Activated CD4-positive, alpha-beta T cell treated with anti-CD3 and anti-CD28 coated beads, Interleukin-2, amount 50 U/mL, for 16 hours (primary cell): ENCODE measurements around the gene RBPJ.
"Not testable (repeated sequence)": the region's sequence is repeated elsewhere in the genome, so short reads cannot be mapped to it uniquely, and the experiment has no call there.

ENCODE experiments used
- DNase-seq: peaks from one replicate; pipeline ENCODE4 v3.0.0-alpha.2; 2020

Gene RBPJ

DNA sequence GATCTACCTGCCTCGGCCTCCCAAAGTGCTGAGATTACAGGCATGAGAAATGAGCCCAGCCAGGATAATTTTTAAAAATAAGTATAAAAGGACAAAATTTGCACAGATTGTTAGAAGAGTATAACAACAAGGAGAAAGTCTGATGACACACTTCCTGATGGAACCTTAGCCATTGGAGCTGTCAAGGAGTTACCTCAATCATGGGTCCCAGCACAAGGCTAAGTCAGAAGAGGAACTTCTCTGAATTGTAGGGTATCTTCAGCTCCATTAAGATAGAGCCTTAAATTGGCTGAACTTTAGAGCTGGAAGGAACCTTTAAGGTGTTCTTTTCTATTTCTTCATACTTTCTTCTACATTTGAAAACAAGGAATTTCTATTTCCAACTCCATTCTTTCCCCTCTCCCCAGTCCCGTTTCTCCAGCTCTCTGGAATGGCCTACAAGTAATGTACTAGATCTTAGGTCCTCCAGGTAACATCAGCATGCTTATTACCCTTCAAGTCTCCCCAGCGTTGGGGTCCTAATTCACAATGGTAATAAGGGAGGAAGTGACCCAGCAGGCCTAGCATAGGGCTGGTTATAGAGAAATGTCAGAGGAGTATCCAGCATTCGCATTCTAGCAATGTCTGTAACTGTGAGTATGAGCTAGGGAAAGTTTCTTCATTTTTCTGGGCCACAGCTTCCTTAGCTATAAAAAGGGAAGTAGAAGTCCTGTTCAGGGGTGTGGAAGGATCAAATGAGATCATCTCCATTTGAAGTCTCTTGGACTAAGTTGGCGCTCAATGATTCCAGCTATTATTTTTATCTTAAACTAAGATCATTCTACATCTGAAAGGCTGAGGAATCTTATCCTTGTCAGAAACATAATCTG lies 18.5 kb upstream of the RBPJ start:
- DNase-seq, result no peak

DNA sequence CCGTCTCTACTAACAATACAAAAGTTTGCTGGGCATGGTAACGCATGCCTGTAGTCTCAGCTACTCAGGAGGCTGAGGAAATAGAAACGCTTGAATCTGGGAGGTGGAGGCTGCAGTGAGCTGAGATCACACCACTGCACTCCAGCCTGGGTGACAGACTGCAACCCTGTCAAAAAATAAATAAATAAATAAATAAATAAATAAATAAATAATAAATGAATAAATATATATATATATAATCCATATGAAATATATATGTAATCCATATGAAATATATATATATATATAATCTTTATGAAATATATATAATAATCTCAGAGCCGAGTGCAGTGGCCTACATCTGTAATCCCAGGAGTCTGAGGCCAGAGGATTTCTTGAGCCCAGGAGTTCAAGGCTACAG lies 17.8 kb upstream of the RBPJ start:
- no peak for DNase-seq

DNA sequence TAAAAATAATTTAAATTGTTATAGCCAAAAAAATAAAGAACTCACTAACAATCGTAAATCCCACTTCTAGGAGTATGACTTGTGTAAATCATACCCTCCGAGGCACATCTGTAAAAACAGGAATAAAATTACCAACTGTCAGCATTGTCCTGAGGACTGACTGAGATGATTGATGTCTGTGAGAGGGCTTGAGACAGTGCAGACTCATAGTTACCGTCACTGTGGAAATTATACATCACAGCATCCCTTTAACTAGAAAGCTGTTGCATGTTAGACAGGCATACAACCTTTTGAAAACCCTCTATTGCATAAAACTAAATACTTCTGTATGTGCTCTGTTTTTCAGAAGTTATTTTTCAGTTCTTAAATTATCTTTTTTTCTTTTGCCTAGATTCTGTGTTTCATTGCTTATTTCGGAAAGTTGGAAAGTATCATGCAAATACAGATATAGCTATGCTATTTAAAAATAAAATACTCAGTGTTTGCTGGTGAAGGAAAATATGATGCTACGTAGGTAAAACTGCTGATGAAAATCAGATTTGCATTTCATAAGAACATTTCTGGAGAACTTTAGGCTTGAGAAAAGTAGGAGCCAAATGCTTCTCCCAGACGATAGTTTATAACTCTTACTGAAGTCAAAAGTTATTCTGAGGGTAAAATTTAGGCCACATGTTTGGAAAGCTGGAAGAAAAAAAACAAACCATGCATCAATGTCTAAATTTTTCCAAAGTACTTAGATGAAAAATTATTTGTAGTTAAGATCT lies 13.6 kb upstream of the RBPJ start:
- DNase-seq, result peak; percentile 41

- peak; percentile 66 for DNase-seq
Measured at GRCh38 chr4:26308568-26308967, 12.2 kb upstream of the RBPJ start.

GRCh38 chr4:26310264-26310663 lies 10.6 kb upstream of the RBPJ start:
- no peak for DNase-seq

DNA sequence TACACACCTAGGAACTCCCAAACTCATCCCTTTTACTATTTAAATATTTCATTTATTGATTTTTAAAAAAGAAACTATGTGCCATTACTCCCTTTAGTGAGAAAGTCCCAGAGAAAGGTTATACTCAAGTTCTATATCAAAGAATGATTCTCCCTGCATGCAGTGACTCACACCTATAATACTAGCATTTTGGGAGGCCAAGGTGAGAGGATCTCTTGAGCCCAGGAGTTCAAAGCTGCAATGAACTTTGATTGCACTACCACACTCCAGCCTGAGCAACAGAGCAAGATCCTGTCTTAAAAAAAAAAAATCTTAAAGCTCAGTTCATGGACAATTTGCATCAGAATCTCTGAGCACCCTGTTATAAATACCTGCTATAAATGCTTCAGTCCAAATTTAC lies 9.2 kb upstream of the RBPJ start:
- DNase-seq, result no peak

DNA sequence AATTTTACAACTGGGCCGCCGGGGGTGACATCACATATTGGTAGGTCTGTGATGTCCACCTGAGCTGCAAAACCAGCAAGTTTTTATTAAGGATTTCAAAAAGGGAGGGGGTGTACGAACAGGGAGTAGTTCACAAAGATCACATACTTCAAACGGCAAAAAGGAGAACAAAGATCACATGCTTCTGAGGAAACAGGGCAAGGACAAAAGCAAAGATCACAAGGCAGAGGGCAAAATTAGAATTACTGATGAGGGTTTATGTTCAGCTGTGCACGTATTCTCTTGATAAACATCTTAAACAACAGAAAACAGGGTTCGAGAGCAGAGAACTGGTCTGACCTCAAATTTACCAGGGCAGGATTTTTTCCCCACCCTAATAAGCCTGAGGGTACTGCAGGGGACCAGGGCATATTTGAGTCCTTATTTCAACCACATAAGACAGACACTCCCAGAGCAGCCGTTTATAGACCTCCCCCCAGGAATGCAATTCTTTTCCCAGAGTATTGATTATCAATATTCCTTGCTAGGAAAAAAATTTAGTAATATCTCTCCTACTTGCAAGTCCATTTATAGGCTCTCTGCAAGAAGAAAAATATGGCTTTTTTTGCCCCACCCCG lies 5.4 kb upstream of the RBPJ start:
- not testable (repeated sequence) for DNase-seq

- DNase-seq, result no peak
Measured at GRCh38 chr4:26317766-26318165, 3.0 kb upstream of the RBPJ start.

DNA sequence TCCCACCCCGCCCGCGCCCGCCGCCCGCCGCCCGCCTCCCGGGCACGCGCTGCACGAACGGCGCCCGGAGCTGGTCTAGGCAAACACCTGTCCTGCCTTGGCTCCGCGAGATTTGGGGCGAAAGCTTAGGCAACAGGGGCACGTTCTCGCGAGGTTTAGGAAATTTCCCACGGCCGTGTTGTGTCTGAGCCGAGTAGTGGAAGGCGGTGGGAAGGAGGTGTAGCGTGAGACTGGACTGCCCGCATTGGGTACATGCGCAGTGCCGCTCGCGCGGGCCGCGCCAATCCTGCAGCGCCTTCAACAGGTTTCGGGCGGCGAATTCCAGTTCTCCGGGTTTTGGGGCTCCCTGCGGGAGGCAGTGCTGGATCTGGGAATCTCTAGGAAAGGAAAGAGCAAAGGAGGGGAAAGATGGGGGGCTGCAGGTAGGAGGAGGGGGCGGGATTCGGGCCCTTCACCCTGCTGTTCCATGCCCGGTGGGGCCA lies 1.3 kb upstream of the RBPJ start:
- peak; percentile 99 for DNase-seq

DNA sequence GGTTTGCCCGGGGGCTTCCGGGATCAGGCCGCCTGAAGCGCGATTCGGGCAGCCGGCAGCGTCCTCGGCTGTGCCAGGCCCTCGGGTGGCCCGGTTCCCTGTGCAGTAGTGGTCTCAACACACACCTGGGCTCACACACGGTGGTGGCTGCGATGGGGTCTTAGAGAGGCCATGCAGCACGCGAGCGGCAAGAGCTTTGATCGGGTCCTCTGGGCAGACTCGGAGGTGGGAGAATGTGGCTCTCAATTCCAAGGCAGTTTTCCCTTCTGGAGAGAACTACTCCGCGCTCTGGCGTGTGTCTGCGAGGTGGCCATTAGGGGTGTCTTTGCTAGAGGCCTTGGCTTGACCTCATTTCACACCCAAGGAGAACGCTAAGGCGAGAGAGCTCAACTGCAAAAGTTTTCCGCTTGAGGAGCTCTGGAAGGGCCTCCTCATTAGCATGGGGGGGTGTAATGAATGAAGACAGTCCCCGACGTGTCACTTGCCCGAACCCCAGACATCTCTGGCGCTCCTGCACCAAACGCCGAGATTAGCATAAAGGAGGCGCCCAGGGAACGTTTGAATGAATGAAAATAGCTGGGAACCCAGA lies 771 bp upstream of the RBPJ start:
- peak; percentile 61 for DNase-seq

GRCh38 chr4:26321373-26322221 lies 783 bp downstream of the RBPJ start:
- DNase-seq, result no peak

DNA sequence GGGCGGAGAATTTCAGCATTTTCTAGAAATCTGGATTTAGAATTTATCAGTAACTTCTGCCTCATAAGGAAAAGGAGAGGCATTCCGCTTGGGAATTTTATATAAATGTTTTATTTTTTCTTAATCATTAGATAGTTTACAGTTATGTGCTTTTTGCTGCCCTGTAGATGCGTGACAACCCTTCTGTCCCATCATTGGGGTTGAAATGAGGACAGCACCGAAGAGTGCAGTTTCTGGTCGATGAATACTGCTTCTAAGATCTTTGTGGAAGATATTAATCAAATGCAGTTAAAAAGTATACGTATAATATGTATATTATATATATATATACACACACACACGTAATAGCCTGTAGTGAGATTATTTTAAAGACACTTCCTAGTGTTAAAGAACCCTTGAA lies 1.5 kb downstream of the RBPJ start:
- DNase-seq, result no peak

- DNase-seq, result no peak
Measured at GRCh38 chr4:26323821-26324220, 3.0 kb downstream of the RBPJ start.

GRCh38 chr4:26325191-26325590 lies 4.4 kb downstream of the RBPJ start:
- peak; percentile 73 for DNase-seq

DNA sequence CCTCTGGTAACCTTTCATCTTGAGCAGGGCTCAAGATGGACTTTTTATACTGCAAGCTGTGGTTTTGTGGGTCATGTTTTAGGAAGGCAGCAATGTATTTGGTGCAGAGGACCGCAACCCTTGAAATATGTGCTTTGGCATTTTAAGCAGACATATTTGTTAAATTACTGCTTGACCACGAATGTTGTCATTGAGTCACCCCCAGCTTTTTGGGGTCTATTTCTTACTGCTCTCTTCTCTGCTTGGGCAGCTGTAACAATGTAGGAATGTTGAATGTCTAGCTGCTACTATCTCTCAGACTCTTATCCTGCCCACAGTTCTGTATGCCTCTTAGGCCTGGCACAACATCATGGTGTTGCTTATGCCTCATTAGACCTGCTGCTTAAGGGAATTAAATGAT lies 6.0 kb downstream of the RBPJ start:
- DNase-seq, result no peak

DNA sequence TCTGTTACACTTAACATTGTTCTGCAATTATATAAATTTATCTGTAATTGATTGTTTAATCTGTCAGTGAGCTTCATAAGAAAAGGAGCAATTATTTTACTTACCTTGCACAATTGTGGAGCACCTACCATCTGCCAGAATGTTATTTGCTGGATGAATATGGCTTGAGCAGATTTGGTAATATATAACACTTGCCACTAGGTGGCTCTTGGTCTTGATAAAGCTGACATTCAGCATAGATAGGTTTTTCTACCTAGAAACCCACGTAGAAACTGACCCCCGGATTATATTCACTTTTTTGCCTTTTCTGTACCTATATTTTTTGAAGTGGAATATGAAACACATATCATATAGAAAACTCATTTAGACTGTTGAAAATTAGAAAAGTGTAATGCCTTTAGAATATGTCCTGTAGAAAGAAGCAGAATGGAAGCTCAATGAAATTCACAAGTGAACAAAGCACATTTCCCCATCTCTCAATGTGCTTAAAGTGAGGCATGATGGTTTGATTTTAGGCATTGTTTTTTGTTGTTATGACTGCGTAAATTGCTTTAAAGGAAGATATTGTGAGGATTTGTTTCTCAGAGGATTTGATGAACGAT lies 9.5 kb downstream of the RBPJ start:
- peak; percentile 68 for DNase-seq

DNA sequence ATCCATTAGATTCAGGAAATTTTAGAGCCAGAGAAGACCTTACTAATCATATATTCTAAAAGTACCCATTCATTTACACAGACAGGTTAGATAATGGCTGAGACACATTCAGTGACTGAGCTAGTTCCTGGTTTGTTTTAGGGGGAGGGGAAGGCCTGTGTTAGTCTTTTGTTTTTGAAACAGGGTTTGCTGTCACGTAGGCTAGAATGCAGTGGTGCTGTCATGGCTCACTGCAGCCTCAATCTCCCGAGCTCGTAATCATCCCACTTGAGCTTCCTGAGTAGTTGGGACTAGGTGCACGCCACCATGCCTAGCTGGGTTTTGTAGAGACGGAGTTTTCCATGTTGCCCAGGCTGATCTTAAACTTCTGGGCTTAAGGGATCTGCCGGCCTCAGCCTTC lies 10.1 kb downstream of the RBPJ start:
- DNase-seq, result no peak

GRCh38 chr4:26331380-26331950 lies 10.7 kb downstream of the RBPJ start:
- no peak for DNase-seq

GRCh38 chr4:26334366-26334765 lies 13.6 kb downstream of the RBPJ start:
- DNase-seq, result no peak

GRCh38 chr4:26337612-26338011 lies 16.8 kb downstream of the RBPJ start:
- DNase-seq, result no peak

DNA sequence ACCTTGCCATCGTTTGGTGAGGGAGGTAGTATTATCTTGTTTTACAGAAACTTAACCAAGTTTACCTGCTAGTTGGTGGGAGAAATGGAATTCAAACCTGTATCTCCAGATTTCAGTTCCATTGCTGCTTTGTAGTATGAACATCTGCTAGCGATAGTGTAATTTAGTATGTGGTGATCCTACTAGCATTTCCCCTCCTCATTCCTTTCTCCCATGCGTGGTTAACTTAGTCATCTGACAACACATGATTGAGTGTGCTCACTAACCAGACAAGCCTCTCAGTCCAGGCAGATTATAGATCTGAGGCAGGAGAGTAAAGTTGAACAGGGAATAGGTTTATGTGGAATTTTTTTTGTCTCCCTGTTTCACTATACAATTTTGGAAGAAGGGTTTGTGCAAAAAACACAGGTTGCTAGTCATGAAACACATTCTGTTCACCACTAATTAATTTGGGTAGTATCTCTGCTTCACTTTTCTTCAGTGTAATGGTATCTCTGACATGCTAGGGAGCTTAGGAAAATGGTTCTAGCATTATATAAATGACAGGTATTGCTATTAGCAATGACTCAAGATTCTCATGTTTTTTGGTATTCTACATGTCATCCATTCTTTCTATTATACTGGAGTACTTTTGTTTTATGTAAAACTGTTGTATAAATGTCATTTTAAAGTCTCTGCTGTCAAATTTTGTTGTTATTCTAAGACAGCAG lies 21.7 kb downstream of the RBPJ start:
- DNase-seq, result peak; percentile 32
